SJSA1 (cell line): ENCODE measurements around the gene HPS5. TPM values are rescaled to one million over a fixed set of nuclear protein-coding genes. Genes with fewer than 3 reads are reported as not detected.
"Not testable (repeated sequence)": the region's sequence is repeated elsewhere in the genome, so short reads cannot be mapped to it uniquely, and the experiment has no call there.

Experiments
- DNase-seq, 2 experiments: peaks; one replicate each; pipeline ENCODE4 v3.0.0-alpha.2; 2015 to 2020; ENCODE audit warnings: low spot score in 2 of 2, low read depth in 1 of 2
- H3K27ac ChIP-seq: fragments of 250-450 bp; sonication (Bioruptor Pico); 2 replicates; pipeline ENCODE4 v1.5.1; 2020; ENCODE audit warnings: mild to moderate bottlenecking, moderate library complexity
- H3K27me3 ChIP-seq: fragments of 250-450 bp; sonication (Bioruptor Pico); replicated peaks from 2 replicates; pipeline ENCODE4 v1.5.1; 2020; ENCODE audit warnings: mild to moderate bottlenecking, moderate library complexity
- H3K36me3 ChIP-seq: fragments of 250-450 bp; sonication (Bioruptor Pico); 2 replicates; pipeline ENCODE4 v1.5.1; 2020; ENCODE audit warnings: mild to moderate bottlenecking
- H3K4me1 ChIP-seq: fragments of 250-450 bp; sonication (Bioruptor Pico); replicated peaks from 2 replicates; pipeline ENCODE4 v1.6.1; 2021; ENCODE audit warnings: mild to moderate bottlenecking
- H3K4me3 ChIP-seq: fragments of 250-450 bp; sonication (Bioruptor Pico); 2 replicates; pipeline ENCODE4 v1.5.1; 2020; ENCODE audit warnings: mild to moderate bottlenecking
- H3K9me3 ChIP-seq: fragments of 250-450 bp; sonication (Bioruptor Pico); replicated peaks from 2 replicates; pipeline ENCODE4 v1.5.1; 2020; ENCODE audit warnings: mild to moderate bottlenecking
- total RNA-seq: library from RNA; depleted of rRNA; stranded (reverse); fragments of >200 nt; shearing (Covaris generic); gene quantifications from 2 replicates; pipeline ENCODE4 v1.2.3, GENCODE V29; 2014

HPS5 gene
- total RNA-seq, 1 experiment from 2014 or later: 67.5 TPM

DNA sequence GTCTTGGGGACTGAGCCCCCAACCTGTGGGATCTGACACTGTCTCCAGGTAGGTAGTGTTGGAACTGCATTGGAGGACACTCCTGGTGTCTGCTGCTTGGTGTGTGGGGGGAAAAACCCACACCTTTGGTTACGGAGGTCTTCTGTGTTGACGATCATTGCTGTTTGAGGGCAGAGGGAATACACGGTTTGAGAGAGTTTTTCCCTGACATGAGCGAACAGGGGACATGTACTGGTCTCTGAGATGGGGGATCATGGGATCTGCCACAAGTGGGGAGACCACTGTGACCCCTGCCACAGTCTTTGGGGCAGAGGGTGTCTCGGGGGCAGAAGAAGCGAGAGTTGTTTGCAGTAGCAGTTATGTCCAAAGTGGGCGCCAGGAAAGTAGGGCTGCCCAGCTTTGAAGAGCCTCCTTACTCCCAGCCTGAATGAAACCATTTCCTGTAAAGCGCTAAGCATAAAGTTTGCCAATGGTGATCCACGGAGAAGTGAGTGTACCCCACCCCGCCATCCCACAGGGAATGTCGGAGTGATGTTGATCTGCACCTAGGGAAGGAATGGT lies 68.1 kb downstream of the HPS5 start:
- Histone ChIP-seq H3K9me3 (no peaks in the 10 kb centered on the region; the same call in 1 of the 2 replicates), H3K27ac (no peak overlapping the region), H3K4me1 (no peaks in the 10 kb centered on the region), H3K27me3 (peaks cover 13% of the 10 kb centered on the region), H3K4me3 (no peak overlapping the region), H3K36me3 (no peaks in the 10 kb centered on the region)
- DNase-seq: peak in 1 of 2 experiments; percentile 19

DNA sequence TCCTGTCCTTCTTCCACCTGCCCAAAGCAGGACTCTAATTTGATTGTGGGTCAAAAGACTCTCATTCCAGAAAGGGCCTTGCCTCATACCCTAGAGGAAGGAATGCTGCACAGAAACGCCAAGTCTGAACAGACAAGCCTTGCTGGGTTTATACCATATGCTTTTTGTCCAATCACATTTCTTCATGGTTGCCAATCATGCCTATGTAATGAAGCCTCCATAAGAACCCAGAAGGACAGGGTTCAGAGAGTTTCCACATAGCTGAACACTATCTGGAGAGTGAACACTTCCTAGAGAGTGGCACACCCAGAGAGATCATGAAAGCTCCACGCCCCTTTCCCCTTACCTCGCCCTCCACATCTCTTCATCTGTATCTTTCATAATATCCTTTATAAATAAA lies 68.7 kb downstream of the HPS5 start:
- no peaks in the 10 kb centered on the region for H3K36me3 ChIP-seq
- H3K9me3 ChIP-seq: no peaks in the 10 kb centered on the region; the same call in 1 of the 2 replicates
- no peak overlapping the region for H3K4me3 ChIP-seq
- no peaks in the 10 kb centered on the region for H3K4me1 ChIP-seq
- DNase-seq: no peak
- H3K27me3 ChIP-seq: peaks cover 10% of the 10 kb centered on the region
- H3K27ac ChIP-seq: no peak overlapping the region

DNA sequence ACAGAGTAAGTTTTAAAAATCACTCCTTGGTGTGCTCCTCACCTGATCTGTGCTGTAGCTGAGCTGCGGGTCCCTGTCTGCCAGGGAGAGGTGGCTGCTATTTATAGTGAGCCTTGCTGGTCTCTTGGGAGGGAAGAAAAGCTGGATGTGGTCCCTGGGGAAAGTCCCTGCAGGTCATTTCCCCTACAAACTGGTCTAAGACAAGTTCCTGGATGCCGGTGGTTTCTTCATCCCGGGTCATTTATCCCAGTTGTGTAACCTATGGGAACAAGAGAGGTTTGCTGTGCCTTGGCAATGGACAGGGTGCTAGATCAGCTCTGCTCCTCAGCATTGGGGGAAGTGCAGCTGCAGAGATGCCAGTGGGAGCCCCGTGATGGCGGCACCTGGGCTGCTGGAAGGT lies 73.4 kb downstream of the HPS5 start, which contains the start of gene SAA2:
Gene SAA2, minus strand, starts transcription at position 108 of the 400 bp plus-strand sequence. CDS start 657 bp downstream, outside the sequence.
- Histone ChIP-seq H3K36me3 (no peaks in the 10 kb centered on the region), H3K4me3 (no peak within 1 kb of the TSS), H3K27ac (no peak within 1 kb of the TSS), H3K27me3 (peaks cover 3% of the 10 kb centered on the region; the same call in 1 of the 2 replicates), H3K4me1 (no peaks in the 10 kb centered on the region), H3K9me3 (no peaks in the 10 kb centered on the region; the same call in 1 of the 2 replicates)
- no peak for DNase-seq

DNA sequence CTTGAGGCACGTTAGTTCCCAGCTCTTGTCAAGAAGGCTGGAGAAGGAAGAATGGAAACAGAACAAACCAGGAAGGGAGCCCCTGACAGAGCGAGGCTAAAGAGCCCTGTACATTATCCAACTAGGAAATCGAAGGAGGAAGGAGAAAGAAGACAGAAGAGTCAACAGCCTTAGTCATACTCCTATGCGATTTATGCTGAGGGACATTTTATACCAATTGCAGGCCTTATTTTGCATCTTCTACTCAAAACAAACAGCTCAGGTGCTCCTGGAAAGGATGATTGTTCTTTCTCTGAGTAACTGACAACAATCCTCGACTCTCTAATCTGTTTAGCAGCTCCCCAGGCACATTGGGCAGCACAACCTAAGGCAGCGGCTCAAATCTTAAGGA lies 74.8 kb downstream of the HPS5 start:
- not testable (repeated sequence) for DNase-seq, H3K27me3 ChIP-seq, H3K4me3 ChIP-seq, H3K9me3 ChIP-seq, H3K4me1 ChIP-seq, H3K27ac ChIP-seq, H3K36me3 ChIP-seq

DNA sequence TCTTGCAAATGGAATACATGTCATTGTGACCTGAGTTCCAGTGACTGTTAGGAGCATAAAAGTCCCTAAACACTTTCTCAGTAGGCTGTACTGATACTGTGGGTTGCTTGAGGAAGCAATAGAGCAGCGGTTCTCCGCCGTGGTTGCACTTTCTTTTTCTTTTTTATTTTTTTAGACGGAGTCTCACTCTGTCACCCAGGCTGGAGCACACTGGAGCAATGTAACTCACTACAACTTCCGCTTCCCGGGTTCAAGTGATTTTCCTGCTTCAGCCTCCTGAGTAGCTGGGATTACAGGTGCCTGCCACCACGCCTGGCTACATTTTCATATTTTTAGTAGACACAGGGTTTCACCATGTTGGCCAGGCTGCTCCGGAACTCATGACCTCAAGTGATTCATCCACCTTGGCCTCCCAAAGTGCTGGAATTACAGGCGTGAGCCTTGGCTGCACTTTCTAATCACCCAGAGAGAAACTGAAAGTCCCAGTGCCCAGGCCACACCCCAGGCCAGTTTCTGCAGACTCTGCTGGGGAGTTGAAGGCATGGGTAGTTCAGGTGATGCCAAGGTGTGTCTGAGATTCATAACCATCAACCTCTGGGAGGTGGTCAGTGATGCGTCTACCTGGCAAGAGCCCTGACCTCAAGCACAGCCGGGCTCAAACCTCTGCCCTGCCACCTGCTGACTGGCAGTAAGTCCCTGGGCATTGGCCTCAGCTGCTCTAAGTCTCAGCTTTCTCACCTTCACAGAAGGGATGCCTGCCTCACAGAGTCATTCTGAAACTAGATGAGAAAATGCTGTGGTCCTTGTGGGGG lies 75.4 kb downstream of the HPS5 start:
- H3K9me3 ChIP-seq, H3K4me1 ChIP-seq, H3K36me3 ChIP-seq, H3K4me3 ChIP-seq, H3K27ac ChIP-seq, H3K27me3 ChIP-seq, DNase-seq: not testable (repeated sequence)

DNA sequence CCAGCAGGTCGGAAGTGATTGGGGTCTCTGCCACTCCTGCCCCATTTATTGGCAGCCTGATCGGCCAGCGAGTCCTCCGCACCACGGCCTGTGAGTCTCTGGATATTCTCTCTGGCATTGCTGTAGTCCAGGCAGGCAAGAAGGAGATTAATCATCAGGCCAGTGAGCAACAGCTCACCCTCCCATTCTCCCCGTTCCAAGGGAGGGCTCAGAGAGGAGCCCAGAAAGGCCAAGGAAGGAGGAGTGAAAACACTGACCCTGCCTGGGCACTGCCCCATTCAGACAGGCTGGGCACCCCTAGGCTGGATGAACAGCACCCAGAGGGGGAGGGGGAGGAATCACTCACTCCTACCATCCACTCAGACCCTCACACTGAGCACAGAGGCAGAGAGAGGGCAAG lies 76.5 kb downstream of the HPS5 start:
- H3K36me3 ChIP-seq: no peaks in the 10 kb centered on the region
- DNase-seq: no peak
- H3K9me3 ChIP-seq: no peaks in the 10 kb centered on the region; the same call in 1 of the 2 replicates
- H3K4me3 ChIP-seq: no peak overlapping the region
- no peak overlapping the region for H3K27ac ChIP-seq
- no peaks in the 10 kb centered on the region; the same call in 1 of the 2 replicates for H3K27me3 ChIP-seq
- H3K4me1 ChIP-seq: no peaks in the 10 kb centered on the region; the same call in 1 of the 2 replicates

DNA sequence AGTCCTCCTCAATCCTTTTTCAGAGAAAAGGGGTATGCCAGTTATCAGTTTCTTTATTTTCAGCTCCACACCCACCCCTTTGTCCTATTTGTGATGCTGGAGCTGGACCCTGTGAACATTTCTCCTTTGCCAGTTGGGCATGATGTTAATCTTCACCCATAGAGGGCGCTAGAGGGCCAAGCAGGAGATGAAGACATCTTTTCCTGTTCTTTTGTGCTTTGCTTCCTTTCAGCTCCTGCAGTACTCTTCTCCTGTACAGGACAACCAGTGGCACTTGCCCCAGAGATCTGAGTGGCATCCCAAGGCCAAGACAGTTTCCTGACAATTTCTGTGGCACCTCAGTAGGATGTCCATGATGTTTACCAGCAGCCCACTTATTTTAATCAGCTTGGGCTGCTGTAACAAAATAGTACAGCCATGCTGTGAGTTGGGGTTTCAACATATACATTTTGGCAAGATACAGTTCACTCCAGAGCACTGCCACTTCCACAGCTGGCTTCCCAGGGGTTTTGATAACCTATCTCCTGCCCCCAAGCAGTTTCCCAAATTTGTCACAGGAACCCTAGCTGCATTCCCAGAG lies 78.1 kb downstream of the HPS5 start:
- Histone ChIP-seq H3K9me3 (no peaks in the 10 kb centered on the region; the same call in 1 of the 2 replicates), H3K27me3 (peaks cover 6% of the 10 kb centered on the region), H3K4me3 (no peak overlapping the region), H3K36me3 (no peaks in the 10 kb centered on the region), H3K27ac (no peak overlapping the region), H3K4me1 (no peaks in the 10 kb centered on the region; the same call in 1 of the 2 replicates)
- DNase-seq: peak; percentile 70 to 75

DNA sequence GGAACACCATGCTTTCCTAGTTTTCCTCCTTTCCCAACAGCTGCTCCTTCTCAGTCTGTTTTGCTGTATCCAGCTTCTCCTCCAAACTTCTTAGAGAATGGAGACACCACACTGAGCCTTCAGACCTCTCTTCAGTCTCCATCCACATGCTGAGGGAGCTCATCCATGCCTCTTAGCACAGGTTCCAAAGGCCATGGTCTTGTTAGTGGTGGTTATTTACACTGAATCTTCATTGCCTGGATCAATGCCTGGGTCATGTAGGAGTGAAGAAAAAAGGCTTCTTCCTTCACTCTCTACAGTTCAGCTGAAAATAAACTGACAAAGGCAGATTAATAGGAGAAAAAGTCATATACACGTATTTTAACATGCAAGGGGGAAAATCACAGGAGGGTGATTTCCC lies 82.3 kb downstream of the HPS5 start:
- DNase-seq: no peak
- no peak overlapping the region for H3K27ac ChIP-seq
- no peaks in the 10 kb centered on the region for H3K36me3 ChIP-seq
- no peaks in the 10 kb centered on the region; the same call in 1 of the 2 replicates for H3K9me3 ChIP-seq
- H3K27me3 ChIP-seq: peaks cover 39% of the 10 kb centered on the region
- no peak overlapping the region for H3K4me3 ChIP-seq
- no peaks in the 10 kb centered on the region; the same call in 1 of the 2 replicates for H3K4me1 ChIP-seq

DNA sequence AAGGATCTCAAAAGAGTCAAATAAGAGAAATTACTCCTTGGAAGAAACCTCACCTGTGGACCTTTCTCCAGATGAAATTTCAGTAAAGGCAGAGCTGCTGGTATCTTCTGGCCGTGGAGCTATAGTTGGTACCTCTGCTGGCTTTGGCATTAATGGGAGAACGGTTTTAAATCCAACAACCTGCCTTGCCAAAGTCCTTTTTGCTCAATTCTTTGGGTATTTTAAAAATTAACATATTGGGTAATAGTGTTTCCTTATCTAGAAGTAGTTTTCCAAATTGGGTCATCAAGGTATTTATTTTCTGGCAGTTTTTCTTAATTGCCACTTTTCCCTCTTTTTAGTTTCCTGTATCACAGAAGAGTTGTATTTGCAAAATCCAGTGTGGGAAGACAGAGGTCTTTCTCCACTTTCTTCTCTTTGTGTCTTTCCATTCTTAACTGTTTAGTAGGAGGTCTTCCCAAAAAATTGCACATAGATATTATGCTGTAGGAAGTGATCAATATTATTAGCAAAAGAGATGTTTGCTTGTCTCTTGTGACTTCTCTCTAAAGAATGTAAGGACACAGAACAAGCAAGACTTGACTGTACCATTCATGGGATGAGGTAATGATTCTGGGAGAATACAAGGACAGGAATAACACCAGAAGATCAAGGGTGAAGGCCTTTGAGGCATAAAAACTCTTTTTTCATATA lies 85.1 kb downstream of the HPS5 start, which contains the start of gene SAA4:
Gene SAA4, minus strand, starts transcription at position 139 of the 693 bp plus-strand sequence. CDS start 876 bp downstream, outside the sequence.
- Histone ChIP-seq H3K27ac (no peak within 1 kb of the TSS), H3K4me1 (no peaks in the 10 kb centered on the region), H3K36me3 (no peaks in the 10 kb centered on the region), H3K27me3 (peaks cover 49% of the 10 kb centered on the region), H3K4me3 (no peak within 1 kb of the TSS), H3K9me3 (no peaks in the 10 kb centered on the region)
- no peak for DNase-seq

DNA sequence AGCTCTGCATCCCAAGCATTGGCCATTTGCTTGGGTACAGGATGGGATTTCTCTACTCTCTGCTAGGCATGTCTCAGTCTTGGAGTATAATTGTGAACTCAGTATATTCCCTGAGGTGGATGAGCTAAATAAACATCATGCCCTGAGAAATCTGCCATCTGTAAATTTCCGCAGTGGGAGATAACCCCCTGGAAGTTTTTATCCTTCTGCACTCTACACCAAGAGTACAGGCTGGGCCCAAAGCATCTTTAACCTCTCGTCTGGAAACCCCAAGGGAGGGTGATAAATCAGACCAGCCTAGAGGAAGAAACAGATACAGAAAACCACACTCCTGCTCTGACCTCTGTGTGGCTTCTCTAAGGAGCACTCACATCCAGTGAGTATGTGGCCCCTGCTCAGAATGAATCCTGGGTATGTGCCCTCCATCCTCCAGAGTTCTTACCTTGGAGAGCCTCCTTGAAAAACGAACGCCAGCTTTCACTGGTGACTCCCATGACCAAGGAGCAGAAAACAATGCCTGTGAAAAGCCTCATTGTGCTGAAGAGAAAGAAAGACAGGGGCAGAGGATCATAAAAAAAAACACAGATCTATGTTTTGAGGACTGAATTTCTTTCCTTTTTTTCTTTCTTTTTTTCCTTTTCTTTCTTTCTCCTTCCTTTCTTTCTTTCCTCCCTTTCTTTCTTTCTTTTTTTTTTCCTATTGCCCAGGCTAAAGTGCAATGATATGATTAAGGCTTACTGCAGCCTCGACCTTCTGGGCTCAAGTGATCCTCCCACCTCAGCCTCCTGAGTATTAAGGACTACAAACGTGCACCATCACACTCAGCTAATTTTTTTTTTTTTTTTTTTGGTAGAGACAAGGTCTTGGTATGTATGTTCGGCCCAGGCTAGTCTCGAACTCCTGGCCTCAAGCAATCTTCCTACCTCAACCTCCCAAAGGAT lies 86.3 kb downstream of the HPS5 start:
- Histone ChIP-seq H3K9me3 (no peaks in the 10 kb centered on the region), H3K27ac (no peak overlapping the region), H3K4me3 (no peak overlapping the region), H3K4me1 (no peaks in the 10 kb centered on the region), H3K36me3 (no peaks in the 10 kb centered on the region), H3K27me3 (peaks cover 49% of the 10 kb centered on the region)
- no peak for DNase-seq

DNA sequence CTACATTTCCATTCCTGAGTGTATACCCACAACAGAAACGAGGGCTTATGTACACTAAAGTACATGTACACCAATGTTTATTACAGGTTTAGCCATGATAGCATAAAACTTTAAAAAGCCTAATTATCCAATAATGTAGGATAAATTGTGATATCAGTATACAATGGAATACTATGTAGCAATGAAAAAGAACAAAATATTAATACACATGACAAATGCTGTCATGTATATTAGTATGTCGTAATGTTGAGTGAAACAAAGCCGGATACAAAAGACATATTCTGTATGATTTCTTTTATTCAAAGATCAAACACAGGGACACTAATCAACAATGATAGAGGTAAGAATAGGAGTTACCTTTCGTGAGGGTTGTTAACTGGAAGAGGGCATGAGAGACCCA lies 88.0 kb downstream of the HPS5 start:
- H3K27me3 ChIP-seq: peaks cover 43% of the 10 kb centered on the region
- H3K9me3 ChIP-seq: no peaks in the 10 kb centered on the region
- H3K4me1 ChIP-seq: no peaks in the 10 kb centered on the region
- no peak overlapping the region for H3K4me3 ChIP-seq
- DNase-seq: no peak
- H3K36me3 ChIP-seq: no peaks in the 10 kb centered on the region
- no peak overlapping the region for H3K27ac ChIP-seq

DNA sequence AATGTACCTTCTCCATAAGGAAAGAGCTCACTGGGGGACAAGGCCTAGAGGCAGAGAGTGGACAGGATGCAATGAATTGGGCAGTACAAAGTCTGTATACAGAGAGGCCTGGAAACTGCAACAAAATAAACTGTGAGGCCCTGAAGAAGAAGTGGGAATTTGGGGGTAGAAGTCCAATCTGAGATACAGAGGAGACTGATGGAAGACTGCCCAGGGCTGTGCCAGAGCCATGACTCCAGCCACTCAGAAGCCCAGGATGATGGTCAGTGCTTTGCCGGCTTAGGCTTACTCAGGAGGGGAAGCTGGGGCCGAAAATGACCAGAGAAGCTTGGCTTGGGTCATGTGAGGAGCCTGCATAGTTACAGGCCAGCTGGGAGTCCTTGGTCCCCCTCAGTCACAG lies 91.1 kb downstream of the HPS5 start:
- peaks cover 18% of the 10 kb centered on the region; the same call in 1 of the 2 replicates for H3K27me3 ChIP-seq
- no peak for DNase-seq
- no peaks in the 10 kb centered on the region for H3K4me1 ChIP-seq
- H3K4me3 ChIP-seq: no peak overlapping the region
- no peaks in the 10 kb centered on the region for H3K36me3 ChIP-seq
- H3K9me3 ChIP-seq: no peaks in the 10 kb centered on the region
- no peak overlapping the region for H3K27ac ChIP-seq

DNA sequence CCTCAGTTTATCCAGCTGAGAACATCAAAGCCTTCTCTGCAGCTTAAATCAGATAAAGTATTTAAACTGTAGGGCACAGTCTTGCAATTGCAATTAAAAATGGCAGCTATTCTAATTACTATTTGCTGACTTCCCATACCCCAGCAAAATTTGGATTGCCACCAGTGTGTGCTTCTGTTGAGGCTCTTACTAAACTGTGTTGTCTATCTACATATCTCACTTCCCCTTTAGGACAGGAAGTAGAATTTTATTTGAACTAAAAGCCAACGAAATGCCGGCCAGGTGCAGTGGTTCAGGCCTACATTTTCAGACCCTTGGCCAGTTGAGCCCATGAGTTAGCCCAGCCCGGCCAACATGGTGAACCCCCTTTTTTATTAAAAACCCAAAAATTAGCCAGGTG lies 92.4 kb downstream of the HPS5 start:
- Histone ChIP-seq H3K4me1 (no peaks in the 10 kb centered on the region), H3K9me3 (no peaks in the 10 kb centered on the region), H3K27ac (no peak overlapping the region), H3K36me3 (no peaks in the 10 kb centered on the region), H3K27me3 (peaks cover 9% of the 10 kb centered on the region; the same call in 1 of the 2 replicates), H3K4me3 (no peak overlapping the region)
- no peak for DNase-seq
